Kidney capillary endothelial cell (primary cell): ENCODE measurements around the gene CISTR.
"Not testable (repeated sequence)": the region's sequence is repeated elsewhere in the genome, so short reads cannot be mapped to it uniquely, and the experiment has no call there.

ENCODE experiments used
- DNase-seq: peaks from one replicate; pipeline ENCODE4 v3.0.0-alpha.2; 2018; ENCODE audit warnings: low spot score

The CISTR gene

DNA sequence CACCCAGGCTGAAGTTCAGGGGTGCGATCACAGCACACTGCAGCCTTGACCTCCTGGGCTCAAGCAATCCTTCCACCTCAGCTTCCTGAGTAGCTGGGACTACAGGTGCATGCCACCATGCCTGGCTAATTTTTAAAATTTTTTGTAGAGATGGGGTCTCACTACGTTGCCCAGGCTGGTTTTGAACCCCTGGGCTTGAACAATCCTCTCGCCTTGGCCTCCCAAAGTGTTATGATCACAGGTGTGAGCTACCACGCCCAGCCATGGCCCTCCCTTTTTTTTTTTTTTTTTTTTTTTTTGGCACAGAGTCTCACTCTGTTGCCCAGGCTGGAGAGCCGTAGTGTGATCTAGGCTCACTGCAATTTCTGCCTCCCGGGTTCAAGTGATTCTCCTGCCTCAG is 33.2 kb downstream of the CISTR start:
- not testable (repeated sequence) for DNase-seq

DNA sequence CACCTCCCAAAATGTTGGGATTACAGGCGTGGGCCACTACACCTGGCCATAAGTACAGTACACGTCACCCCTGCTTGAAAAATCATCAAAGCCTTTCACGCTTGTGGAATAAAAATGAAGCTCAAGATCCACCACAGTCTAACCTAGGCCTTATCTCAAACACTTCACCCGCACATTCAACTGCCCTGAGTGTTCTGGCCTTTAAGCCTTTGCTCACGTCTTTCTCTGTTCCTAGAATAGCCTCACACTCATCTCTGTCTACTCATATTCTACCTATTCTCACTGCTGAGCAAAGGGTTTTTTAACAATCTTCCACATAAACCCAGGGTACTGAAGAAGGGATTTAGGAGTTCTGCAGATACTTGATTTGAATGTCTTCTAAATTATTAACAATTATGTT is 34.5 kb downstream of the CISTR start:
- DNase-seq, result no peak

DNA sequence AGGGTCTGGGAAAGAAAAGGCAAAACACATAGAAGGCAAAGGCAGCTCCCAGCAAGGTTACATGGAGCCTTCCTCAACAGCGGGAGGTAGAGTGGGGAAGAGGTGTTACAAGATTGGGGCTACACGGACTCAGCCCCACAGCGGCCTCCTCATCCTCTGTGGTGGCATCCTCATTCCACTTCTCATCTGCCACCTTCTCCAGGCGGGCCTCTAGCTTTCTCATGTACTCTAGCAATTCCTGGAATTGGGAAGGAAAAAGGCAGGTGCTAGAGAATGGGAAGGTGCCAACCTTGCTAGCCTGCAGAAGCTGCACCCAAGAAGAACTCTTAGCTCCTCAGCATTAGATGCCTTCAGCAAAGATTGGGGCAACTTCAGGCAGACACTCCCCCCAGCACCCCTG is 37.8 kb downstream of the CISTR start:
- no peak for DNase-seq

DNA sequence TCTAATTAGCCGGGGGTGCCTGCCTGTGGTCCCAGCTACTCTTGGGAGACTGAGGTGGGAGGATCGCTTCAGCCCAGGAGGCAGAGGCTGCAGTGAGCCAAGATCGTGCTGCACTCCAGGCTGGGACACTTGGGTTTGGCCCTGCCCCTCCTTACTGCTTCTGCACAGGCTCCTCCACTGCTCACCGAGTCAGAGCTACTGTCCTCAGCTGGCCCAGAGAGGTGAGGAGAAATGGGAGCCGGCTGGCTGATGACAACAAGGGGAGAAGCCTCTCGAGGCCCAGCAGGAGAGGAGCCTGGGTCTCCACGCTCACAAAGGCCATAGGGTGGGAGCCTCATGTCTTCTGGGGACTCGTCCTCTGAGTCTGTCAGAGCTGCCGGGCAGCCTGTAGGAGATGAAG is 38.3 kb downstream of the CISTR start:
- no peak for DNase-seq

DNA sequence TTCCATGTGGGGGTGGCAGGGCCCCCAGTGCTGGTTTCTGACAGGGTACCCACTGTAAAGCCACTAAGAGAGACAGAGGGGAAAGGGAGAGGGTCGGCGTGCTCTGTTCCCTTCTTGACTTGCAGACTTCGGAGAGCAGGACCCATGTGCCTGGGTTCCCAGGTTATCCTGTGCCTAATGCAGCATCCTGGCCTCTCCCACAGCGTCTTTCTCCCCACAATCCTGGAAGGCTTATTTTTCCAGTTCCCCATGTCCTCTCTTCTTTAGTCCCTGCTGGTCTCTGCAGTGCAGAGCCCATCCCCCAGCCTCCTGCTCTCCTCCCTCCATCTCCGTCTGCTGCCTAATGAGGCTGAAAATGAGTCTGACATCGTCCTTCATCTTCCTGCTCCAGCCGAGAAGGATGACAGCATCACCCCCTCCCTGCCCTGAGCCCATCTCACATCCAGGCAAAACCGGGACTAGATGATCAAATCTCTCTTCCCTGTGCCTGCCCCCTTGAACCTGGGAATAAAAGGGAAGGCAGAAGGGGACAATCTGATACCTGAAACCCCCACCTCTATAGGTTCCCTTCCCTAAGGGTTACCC is 39.6 kb downstream of the CISTR start:
- no peak for DNase-seq

DNA sequence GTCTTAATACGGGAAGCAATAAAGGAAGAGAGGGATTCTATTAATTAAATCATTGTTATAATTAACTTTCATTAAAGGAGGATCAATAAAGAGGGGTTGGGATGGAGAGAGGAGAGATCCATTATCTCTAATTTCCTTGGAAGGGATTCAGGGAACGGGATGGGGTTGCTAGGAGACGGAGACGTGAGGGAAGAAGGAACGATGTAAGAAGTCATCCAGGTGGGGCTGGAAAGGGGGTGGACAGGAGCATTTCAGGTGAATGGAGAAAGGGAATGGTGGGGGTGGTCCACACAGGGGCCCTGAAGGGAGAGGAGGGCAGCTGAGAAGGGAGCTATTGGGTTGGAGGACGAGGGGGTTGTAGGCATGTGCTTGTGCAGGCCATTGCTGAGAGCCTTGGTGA is 41.7 kb downstream of the CISTR start:
- no peak for DNase-seq

DNA sequence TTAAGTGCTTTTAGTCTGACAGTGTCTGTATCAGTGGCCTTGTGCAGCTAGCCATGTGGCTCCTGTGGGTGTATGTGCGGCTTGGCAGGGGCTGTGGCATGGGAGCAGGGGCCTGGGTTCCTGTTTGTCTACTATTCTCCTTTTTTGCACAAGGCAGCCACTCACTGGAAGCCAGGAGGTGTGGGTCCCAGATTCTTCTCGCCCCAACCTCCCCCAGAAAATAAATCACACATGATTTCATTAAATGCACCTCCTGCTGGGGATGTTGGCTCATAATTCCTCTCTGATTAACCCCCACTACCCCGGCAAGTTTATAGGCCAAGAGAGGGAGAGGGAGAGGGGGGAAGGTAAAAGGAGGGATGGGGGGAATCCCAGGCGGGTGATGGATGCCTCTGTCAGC is 42.1 kb downstream of the CISTR start:
- DNase-seq, result no peak

DNA sequence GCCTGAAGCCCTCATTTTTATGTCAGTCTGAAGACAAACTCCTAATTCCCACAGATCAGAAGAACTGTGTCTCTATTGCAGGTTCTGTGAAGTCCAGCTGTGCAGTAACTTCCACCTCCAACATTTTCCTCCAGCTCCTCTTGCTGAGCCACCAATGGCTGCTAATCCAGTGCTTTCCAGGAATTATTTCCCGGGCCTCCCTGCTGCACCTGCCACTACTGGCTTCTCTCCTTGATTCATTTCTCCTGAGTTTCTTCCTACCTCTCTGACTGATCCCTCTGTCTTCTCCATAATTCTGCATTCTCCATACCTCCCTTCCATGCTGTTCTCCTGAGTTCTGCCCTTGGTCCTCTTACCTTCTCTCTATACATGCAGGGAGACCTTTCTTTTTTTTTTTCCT is 45.7 kb downstream of the CISTR start:
- DNase-seq, result no peak

DNA sequence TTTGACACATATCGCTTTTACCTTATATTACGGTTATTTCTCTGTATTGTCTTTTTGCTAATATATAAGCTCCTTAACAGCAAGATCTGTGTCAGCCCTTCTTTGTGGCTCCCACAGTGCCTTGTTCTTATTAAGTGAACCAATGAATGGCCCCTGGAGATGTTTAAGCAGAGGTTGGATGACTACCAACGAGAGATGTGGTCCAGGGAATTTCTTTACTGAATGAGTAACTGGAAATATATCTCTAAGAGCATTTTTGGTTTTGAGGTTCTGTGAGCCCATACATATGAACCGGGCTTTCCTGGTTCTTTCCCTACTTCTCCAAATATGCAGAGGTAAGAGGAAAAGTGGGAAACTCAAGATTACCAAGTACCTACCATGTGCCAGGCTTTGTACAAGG is 48.0 kb downstream of the CISTR start:
- DNase-seq, result no peak

DNA sequence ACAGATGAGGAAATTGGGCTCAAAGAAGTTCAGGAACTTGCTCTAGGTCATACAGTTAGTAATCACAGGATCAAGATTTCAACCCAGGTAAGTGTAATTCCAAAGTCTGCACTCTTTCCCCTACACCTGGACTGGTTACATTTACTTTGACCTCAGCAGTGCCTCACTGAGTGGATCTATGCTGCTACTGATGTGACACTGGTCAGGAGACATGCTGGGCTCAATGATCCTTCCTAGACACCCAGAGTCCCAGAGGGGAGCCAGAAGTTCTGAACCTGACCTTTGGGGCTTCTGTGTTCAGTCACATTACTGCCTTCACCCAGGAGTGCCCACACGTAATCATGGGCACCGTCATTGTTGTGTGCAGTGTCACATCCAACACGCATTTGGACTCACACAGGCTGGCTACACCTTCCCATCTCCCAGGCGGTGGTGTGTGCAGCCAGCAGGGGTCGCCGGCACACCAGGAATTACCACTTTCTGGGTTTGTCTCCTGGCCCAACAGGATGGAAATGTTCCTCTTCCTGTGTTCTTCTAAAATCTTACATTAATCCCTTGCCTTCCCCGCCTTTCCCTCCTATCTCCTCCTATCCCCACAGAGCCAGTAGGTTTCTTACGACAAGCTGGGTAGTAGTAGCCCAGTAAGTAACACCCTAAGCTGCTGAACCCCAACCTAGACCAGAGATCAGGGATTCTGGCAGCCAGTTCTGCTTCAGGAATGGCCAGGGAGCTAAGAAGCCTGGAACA is 50.1 kb downstream of the CISTR start:
- peak; percentile 62 for DNase-seq

DNA sequence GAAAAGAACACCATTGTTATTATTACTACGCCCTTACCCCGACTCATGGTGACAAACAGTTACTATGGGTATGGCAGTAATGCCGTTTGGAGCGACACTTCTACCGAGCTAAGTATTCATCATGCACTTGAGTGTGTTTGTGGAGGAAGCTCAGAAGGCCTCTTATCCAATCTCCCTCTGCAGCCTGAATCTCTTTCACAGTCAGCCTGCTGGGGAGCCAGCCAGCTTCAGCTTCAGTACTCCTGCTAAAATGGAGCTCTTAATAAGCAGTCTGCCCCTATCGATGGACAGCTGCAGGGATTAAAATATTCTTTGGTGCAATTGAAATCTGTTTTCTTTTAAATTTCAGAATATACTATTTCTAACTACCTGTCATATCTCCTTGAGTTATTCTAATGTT is 51.2 kb downstream of the CISTR start:
- DNase-seq, result no peak

DNA sequence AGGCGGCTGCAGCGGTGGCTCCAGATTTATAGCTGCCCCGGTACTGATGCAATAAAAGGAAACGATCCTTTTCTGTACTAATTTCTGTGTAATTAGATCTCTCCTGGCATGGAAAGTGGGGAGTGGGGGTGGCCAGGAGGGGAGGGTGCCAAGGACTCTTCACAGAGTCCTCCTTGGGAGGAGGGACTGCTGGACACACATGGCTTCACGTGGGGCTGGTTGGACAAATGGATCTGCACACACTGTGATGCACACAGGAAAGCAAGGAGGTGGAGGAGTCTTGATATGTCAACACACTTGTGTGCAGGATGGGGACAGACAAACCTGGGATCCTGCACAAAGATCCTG is 52.1 kb downstream of the CISTR start:
- no peak for DNase-seq

DNA sequence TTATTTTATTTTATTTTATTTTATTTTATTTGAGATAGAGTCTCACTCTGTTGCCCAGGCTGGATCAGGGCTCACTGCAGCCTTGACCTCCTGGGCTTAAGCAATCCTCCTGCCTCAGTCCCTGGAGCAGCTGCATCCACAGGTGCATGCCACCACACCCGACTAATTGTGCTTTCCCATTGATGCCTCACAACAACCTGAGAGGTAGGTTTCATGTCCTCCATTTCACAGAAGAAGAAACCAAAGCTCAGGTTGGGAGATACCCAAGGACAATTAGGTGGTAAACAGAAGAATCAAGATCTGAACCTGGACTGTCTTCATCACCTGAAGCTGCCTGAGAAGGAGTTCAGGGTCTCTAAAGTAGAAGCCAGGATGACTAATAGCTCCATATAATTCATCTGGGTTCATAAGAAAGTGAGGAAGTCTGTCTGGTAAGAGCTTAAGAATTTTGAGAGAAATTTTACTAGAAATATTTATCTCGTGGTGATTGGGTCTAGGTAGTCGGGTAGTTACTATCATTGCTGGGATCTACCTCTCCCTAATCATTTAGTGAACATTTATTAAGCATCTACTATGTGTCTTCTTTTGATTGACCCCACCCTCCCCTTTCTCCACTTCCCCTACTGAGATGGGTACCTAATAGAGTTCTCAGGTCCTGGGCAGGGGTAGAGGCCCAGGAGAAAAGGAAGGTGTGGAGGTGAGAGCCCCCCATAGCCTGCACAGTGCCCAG is 52.7 kb downstream of the CISTR start:
- DNase-seq, result no peak

DNA sequence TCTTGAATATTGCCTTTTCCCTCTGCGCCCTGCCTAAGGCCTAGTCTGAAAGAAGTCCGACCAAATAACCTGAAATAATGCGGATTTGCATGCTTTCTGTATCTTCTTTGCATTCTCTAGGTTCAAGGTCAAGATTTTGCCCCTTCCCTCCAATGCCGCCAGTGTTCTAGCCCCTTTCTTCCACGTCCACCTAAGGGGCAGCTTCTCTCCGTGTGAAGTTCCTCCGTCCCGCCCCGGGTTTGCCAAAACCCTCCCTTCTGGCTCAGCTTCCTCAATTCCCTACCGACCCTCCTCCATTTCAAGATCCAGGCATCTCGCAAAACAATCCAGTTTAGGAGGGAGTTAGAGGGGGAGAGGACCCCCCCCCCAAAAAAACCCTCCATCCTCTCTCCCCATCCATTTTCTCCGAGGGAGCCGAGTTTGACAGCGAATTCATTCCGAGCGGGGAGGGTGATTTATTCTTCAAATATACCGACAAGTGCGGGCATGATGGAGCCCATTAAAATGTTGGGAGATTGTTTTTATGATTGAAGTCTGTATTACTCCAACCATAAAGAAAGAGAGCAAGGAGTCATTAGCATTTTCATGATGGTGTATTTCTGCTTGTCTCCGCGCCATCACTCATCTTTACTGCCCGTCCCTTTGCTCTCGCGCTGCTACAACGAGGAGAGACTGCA is 55.0 kb downstream of the CISTR start:
- DNase-seq, result no peak
